ENCODE data around the gene DUOXA1.
"Not testable (repeated sequence)": the region's sequence is repeated elsewhere in the genome, so short reads cannot be mapped to it uniquely, and the experiment has no call there.

- TF ChIP-seq, protein P1, sequence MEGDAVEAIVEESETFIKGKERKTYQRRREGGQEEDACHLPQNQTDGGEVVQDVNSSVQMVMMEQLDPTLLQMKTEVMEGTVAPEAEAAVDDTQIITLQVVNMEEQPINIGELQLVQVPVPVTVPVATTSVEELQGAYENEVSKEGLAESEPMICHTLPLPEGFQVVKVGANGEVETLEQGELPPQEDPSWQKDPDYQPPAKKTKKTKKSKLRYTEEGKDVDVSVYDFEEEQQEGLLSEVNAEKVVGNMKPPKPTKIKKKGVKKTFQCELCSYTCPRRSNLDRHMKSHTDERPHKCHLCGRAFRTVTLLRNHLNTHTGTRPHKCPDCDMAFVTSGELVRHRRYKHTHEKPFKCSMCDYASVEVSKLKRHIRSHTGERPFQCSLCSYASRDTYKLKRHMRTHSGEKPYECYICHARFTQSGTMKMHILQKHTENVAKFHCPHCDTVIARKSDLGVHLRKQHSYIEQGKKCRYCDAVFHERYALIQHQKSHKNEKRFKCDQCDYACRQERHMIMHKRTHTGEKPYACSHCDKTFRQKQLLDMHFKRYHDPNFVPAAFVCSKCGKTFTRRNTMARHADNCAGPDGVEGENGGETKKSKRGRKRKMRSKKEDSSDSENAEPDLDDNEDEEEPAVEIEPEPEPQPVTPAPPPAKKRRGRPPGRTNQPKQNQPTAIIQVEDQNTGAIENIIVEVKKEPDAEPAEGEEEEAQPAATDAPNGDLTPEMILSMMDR (IDR thresholded peaks at IDR 0.05) = not testable (repeated sequence)
- TF ChIP-seq RXRA (IDR thresholded peaks at IDR 0.05; ENCODE audit: borderline replicate concordance, low read depth); EZH2phosphoT487 (IDR thresholded peaks at IDR 0.05; ENCODE audit: borderline replicate concordance, low read depth); YY1 (IDR thresholded peaks at IDR 0.05; ENCODE audit: low read depth); NFIC (IDR thresholded peaks at IDR 0.05; ENCODE audit: borderline replicate concordance); POLR2AphosphoS5 (IDR thresholded peaks at IDR 0.05; ENCODE audit: low read depth, low read length); GATA2 (CRISPR knock-in tag; IDR thresholded peaks at IDR 0.05); RAD21 (IDR thresholded peaks at IDR 0.05; ENCODE audit: low read length); EP300 (IDR thresholded peaks at IDR 0.05; ENCODE audit: borderline replicate concordance in 1 of 2, low read depth in 1 of 2, low read length in 1 of 2): not testable (repeated sequence)
- TF ChIP-seq, protein P2, sequence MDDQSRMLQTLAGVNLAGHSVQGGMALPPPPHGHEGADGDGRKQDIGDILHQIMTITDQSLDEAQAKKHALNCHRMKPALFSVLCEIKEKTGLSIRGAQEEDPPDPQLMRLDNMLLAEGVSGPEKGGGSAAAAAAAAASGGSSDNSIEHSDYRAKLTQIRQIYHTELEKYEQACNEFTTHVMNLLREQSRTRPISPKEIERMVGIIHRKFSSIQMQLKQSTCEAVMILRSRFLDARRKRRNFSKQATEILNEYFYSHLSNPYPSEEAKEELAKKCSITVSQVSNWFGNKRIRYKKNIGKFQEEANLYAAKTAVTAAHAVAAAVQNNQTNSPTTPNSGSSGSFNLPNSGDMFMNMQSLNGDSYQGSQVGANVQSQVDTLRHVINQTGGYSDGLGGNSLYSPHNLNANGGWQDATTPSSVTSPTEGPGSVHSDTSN (IDR thresholded peaks at IDR 0.05) = not testable (repeated sequence)
Observed at GRCh38 chr15:45075440-45076320, 54.0 kb downstream of the DUOXA1 start.
